ENCODE results near the gene NPAS3. TPM values are rescaled to one million over a fixed set of nuclear protein-coding genes. Genes with fewer than 3 reads are reported as not detected.

Gene NPAS3
- total and polyA plus RNA-seq, 4 donors, result 0.07 to 0.09 (median 0.08) TPM; not detected in 1

DNA sequence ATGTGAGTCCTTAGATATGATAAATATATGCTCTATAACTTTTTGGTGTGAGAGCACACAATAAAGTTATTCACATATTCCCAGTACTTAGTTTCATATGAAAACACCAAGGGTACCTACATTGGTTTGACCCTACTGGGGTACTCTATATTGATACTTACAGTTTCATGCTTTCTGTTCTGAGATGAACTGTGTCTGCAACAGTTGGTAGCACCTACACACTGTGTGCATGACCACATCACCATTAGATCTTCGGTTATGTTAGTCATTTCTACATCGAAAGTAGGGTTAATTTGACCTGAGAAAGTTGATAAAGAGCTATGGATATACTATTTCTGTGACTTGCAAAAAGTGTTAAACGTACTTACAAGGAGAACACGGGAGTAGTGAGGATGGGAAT lies 337.2 kb downstream of the NPAS3 start:
- Histone ChIP-seq H3K9me3 (ENCODE audit: control insufficient read depth in 4 of 4, low read length in 3 of 4) (no peaks in the 10 kb centered on the region), H3K36me3 (ENCODE audit: control insufficient read depth in 4 of 4, insufficient read depth in 3 of 4, low read depth in 1 of 4, low read length in 3 of 4) (no peaks in the 10 kb centered on the region), H3K4me3 (ENCODE audit: low read depth in 1 of 3, low read length in 3 of 3) (no peak overlapping the region), H3K27me3 (ENCODE audit: control insufficient read depth in 4 of 4, insufficient read depth in 4 of 4, low read length in 3 of 4) (no peaks in the 10 kb centered on the region), H3K27ac (ENCODE audit: low read depth in 1 of 2, low read length in 2 of 2) (no peak overlapping the region), H3K9ac (ENCODE audit: low read depth in 1 of 2, low read length in 2 of 2) (no peak overlapping the region), H3K4me1 (ENCODE audit: control insufficient read depth in 4 of 4, insufficient read depth in 4 of 4, low read length in 3 of 4) (no peaks in the 10 kb centered on the region)
- 64% methylated on average over 4 of the region's 4 CpGs for WGBS
- no peak for TF ChIP-seq GABPA (IDR thresholded peaks at IDR 0.05 in 1 of 2, conservative IDR thresholded peaks at IDR 0.05 in 1 of 2)
- DNase-seq (ENCODE audit: low spot score), result no peak

DNA sequence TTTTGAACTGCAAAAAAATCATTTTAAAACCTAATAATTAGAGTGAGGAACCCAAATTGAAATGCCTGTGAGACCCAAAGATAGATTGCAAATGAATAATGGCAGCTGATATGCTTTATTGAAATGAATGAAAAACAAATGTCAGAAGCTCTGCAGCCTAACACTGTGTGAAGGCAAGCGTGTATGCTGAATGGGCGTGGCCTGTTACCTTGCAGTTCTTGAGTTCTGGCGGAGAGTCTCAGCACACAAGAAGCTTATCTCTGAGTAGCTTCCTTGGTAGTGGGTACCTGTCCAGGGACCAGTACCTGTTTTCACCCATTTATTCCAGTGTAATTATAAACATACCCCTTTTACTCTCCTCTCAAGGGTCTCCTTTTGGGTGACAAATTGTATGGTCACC lies 341.2 kb downstream of the NPAS3 start:
- Histone ChIP-seq H3K27ac (ENCODE audit: low read depth in 1 of 2, low read length in 2 of 2) (no peak overlapping the region), H3K9ac (ENCODE audit: low read depth in 1 of 2, low read length in 2 of 2) (no peak overlapping the region), H3K36me3 (ENCODE audit: control insufficient read depth in 4 of 4, insufficient read depth in 3 of 4, low read depth in 1 of 4, low read length in 3 of 4) (no peaks in the 10 kb centered on the region), H3K4me1 (ENCODE audit: control insufficient read depth in 4 of 4, insufficient read depth in 4 of 4, low read length in 3 of 4) (no peaks in the 10 kb centered on the region), H3K4me3 (ENCODE audit: low read depth in 1 of 3, low read length in 3 of 3) (no peak overlapping the region), H3K27me3 (ENCODE audit: control insufficient read depth in 4 of 4, insufficient read depth in 4 of 4, low read length in 3 of 4) (no peaks in the 10 kb centered on the region), H3K9me3 (ENCODE audit: control insufficient read depth in 4 of 4, low read length in 3 of 4) (no peaks in the 10 kb centered on the region)
- 63% methylated on average over 3 of the region's 3 CpGs for WGBS
- no peak for DNase-seq (ENCODE audit: low spot score)
- TF ChIP-seq EGR1 (IDR thresholded peaks at IDR 0.05; ENCODE audit: low read depth in 2 of 2), result no peak
- no peak for TF ChIP-seq NR2F2 (IDR thresholded peaks at IDR 0.05)
- TF ChIP-seq, protein P1, sequence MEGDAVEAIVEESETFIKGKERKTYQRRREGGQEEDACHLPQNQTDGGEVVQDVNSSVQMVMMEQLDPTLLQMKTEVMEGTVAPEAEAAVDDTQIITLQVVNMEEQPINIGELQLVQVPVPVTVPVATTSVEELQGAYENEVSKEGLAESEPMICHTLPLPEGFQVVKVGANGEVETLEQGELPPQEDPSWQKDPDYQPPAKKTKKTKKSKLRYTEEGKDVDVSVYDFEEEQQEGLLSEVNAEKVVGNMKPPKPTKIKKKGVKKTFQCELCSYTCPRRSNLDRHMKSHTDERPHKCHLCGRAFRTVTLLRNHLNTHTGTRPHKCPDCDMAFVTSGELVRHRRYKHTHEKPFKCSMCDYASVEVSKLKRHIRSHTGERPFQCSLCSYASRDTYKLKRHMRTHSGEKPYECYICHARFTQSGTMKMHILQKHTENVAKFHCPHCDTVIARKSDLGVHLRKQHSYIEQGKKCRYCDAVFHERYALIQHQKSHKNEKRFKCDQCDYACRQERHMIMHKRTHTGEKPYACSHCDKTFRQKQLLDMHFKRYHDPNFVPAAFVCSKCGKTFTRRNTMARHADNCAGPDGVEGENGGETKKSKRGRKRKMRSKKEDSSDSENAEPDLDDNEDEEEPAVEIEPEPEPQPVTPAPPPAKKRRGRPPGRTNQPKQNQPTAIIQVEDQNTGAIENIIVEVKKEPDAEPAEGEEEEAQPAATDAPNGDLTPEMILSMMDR (IDR thresholded peaks at IDR 0.05; ENCODE audit: low read depth, low read length, missing input control), result no peak
- TF ChIP-seq, protein P2, sequence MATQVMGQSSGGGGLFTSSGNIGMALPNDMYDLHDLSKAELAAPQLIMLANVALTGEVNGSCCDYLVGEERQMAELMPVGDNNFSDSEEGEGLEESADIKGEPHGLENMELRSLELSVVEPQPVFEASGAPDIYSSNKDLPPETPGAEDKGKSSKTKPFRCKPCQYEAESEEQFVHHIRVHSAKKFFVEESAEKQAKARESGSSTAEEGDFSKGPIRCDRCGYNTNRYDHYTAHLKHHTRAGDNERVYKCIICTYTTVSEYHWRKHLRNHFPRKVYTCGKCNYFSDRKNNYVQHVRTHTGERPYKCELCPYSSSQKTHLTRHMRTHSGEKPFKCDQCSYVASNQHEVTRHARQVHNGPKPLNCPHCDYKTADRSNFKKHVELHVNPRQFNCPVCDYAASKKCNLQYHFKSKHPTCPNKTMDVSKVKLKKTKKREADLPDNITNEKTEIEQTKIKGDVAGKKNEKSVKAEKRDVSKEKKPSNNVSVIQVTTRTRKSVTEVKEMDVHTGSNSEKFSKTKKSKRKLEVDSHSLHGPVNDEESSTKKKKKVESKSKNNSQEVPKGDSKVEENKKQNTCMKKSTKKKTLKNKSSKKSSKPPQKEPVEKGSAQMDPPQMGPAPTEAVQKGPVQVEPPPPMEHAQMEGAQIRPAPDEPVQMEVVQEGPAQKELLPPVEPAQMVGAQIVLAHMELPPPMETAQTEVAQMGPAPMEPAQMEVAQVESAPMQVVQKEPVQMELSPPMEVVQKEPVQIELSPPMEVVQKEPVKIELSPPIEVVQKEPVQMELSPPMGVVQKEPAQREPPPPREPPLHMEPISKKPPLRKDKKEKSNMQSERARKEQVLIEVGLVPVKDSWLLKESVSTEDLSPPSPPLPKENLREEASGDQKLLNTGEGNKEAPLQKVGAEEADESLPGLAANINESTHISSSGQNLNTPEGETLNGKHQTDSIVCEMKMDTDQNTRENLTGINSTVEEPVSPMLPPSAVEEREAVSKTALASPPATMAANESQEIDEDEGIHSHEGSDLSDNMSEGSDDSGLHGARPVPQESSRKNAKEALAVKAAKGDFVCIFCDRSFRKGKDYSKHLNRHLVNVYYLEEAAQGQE (IDR thresholded peaks at IDR 0.05), result no peak
- no peak for TF ChIP-seq RAD21 (IDR thresholded peaks at IDR 0.05)
- no peak for TF ChIP-seq RXRA (IDR thresholded peaks at IDR 0.05)
- no peak for TF ChIP-seq HNF4G (IDR thresholded peaks at IDR 0.05)
- TF ChIP-seq FOXA1 (IDR thresholded peaks at IDR 0.05), result no peak
- TF ChIP-seq, protein P3, sequence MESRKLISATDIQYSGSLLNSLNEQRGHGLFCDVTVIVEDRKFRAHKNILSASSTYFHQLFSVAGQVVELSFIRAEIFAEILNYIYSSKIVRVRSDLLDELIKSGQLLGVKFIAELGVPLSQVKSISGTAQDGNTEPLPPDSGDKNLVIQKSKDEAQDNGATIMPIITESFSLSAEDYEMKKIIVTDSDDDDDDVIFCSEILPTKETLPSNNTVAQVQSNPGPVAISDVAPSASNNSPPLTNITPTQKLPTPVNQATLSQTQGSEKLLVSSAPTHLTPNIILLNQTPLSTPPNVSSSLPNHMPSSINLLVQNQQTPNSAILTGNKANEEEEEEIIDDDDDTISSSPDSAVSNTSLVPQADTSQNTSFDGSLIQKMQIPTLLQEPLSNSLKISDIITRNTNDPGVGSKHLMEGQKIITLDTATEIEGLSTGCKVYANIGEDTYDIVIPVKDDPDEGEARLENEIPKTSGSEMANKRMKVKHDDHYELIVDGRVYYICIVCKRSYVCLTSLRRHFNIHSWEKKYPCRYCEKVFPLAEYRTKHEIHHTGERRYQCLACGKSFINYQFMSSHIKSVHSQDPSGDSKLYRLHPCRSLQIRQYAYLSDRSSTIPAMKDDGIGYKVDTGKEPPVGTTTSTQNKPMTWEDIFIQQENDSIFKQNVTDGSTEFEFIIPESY (IDR thresholded peaks at IDR 0.05), result no peak
- TF ChIP-seq GABPA (IDR thresholded peaks at IDR 0.05 in 1 of 2, conservative IDR thresholded peaks at IDR 0.05 in 1 of 2), result no peak
- TF ChIP-seq HNF4A (conservative IDR thresholded peaks at IDR 0.05), result no peak

All from liver (tissue), 9 donors.